K562 (cell line): ENCODE measurements around the gene GBF1.

Source experiments
- BHLHE40 ChIP-seq: IDR thresholded peaks from 2 replicates; pipeline ENCODE4 v1.6.1; 2011; ENCODE audit warnings: low read length, improper control_type of control experiment
- CREB3L1 ChIP-seq: fragments of 450-650 bp; IDR thresholded peaks from 2 replicates; pipeline ENCODE4 v1.6.1; 2014; ENCODE audit warnings: low read depth, mild to moderate bottlenecking, moderate library complexity, borderline replicate concordance
- CTCF ChIP-seq, 3 experiments: IDR thresholded peaks in 2 of 3; conservative IDR thresholded peaks in 1 of 3; 2 replicates each; pipeline ENCODE4 v1.5.1; 2011 to 2012; ENCODE audit warnings: low read length in 3 of 3, mild to moderate bottlenecking in 3 of 3, control low read depth in 2 of 3, improper control_type of control experiment in 1 of 3, inconsistent platforms in 1 of 3, low read depth in 1 of 3, mixed read lengths in 1 of 3, moderate library complexity in 1 of 3; ENCODE audit not compliant: insufficient read depth in 2 of 3
- FOXM1 ChIP-seq, 2 experiments: fragments of 450-650 bp in 1 of 2; sonication (generic) in 1 of 2; formaldehyde crosslinking in 1 of 2; IDR thresholded peaks; 2 replicates each; pipeline versions ENCODE4 v1.6.1 to v1.9.0; 2017 to 2022; ENCODE audit warnings: low read depth in 2 of 2, mild to moderate bottlenecking in 2 of 2, missing genetic modification reagents in 1 of 2, moderate library complexity in 1 of 2
- GTF2F1 ChIP-seq: IDR thresholded peaks from 2 replicates; pipeline ENCODE4 v1.6.1; 2011; ENCODE audit warnings: low read depth, low read length, improper control_type of control experiment
- HLTF ChIP-seq: fragments of 450-650 bp; IDR thresholded peaks from 2 replicates; pipeline ENCODE4 v1.6.1; 2016
- LCOR ChIP-seq: sonication (generic); formaldehyde crosslinking; IDR thresholded peaks from 2 replicates; pipeline ENCODE4 v1.8.0; 2022; ENCODE audit warnings: mild to moderate bottlenecking, missing genetic modification reagents
- USF2 ChIP-seq: sonication (generic); formaldehyde crosslinking; IDR thresholded peaks from 2 replicates; pipeline ENCODE4 v1.5.0; 2020; ENCODE audit warnings: missing genetic modification reagents
- ZFP1 ChIP-seq: fragments of 450-650 bp; formaldehyde crosslinking; IDR thresholded peaks from 2 replicates; pipeline ENCODE4 v1.4.0; 2020; ENCODE audit warnings: mild to moderate bottlenecking, mixed read lengths
- ZNF512 ChIP-seq: IDR thresholded peaks from 2 replicates; pipeline ENCODE4 v1.6.1; 2016; ENCODE audit warnings: missing genetic modification characterization, missing compliant biosample characterization

GRCh38 chr10:102327002-102327401 lies 81.7 kb downstream of the GBF1 start:
- no peak for TF ChIP-seq ZNF512 (tag)
- no peak for TF ChIP-seq GTF2F1
- no peak for TF ChIP-seq CTCF (IDR thresholded peaks at IDR 0.05 in 2 of 3, conservative IDR thresholded peaks at IDR 0.05 in 1 of 3; ENCODE audit: insufficient read depth in 2 of 3, low read depth in 1 of 3, low read length in 3 of 3)
- TF ChIP-seq HLTF: no peak
- no peak for TF ChIP-seq USF2 (CRISPR knock-in tag)
- no peak for TF ChIP-seq BHLHE40
- TF ChIP-seq CREB3L1: no peak
- TF ChIP-seq LCOR (CRISPR knock-in tag): no peak
- TF ChIP-seq ZFP1 (CRISPR knock-in tag): no peak
- no peak for TF ChIP-seq FOXM1 (IDR thresholded peaks at IDR 0.05; ENCODE audit: low read depth)
- no peak for TF ChIP-seq FOXM1 (CRISPR knock-in tag; IDR thresholded peaks at IDR 0.05; ENCODE audit: low read depth)
